Thoracic aorta (tissue), 2 donors: Measurements from ENCODE around the gene SHKBP1. TPM values are rescaled to one million over a fixed set of nuclear protein-coding genes. Genes with fewer than 3 reads are reported as not detected.

Source experiments
- ATAC-seq: fragments of 150-250 bp; one replicate; pipeline ENCODE4 v1.8.0; 2017; ENCODE audit warnings: low read depth; ENCODE audit not compliant: insufficient number of reproducible peaks, low FRiP score
- DNase-seq: peaks from one replicate; pipeline ENCODE4 v3.0.0-alpha.2; 2020; ENCODE audit warnings: low spot score
- H3K27ac ChIP-seq, 2 donors: fragments of 200-600 bp; sonication (generic); 1 replicate in 1 of 2; 2 replicates in 1 of 2; pipeline ENCODE4 v1.5.1; 2016; ENCODE audit warnings: mild to moderate bottlenecking in 2 of 2, moderate library complexity in 2 of 2
- H3K27me3 ChIP-seq: fragments of 200-600 bp; sonication (generic); replicated peaks from 2 replicates; pipeline ENCODE4 v1.6.0; 2016; ENCODE audit warnings: mild to moderate bottlenecking; ENCODE audit not compliant: insufficient read depth
- H3K36me3 ChIP-seq: fragments of 200-600 bp; sonication (generic); one replicate; pipeline ENCODE4 v1.5.1; 2016
- H3K4me1 ChIP-seq, 2 donors: fragments of 200-600 bp; sonication (generic); 1 replicate in 1 of 2; 2 replicates in 1 of 2; pipeline versions ENCODE4 v1.5.1 to v1.6.0; 2016; ENCODE audit warnings: low read depth in 2 of 2, mild to moderate bottlenecking in 1 of 2; ENCODE audit not compliant: control insufficient read depth in 1 of 2
- H3K4me3 ChIP-seq: fragments of 200-600 bp; sonication (generic); 2 replicates; pipeline ENCODE4 v1.5.1; 2016; ENCODE audit warnings: mild to moderate bottlenecking
- H3K9me3 ChIP-seq: fragments of 200-600 bp; sonication (generic); 2 replicates; pipeline ENCODE4 v1.5.1; 2016
- total RNA-seq, 2 donors: library from RNA; depleted of rRNA; stranded (reverse); fragments of >200 nt; gene quantifications; one replicate each; pipeline versions ENCODE4 v1.1.0 to v1.2.3, GENCODE V29; 2016
- TF ChIP-seq, protein P1 (sequence below): fragments of 200-600 bp; sonication (generic); IDR thresholded peaks from one replicate; pipeline ENCODE4 v1.5.1; 2019; ENCODE audit warnings: antibody characterized with exemption

The SHKBP1 gene
- total RNA-seq, 2 donors from 2014 or later: 36.0 to 78.4 TPM

DNA sequence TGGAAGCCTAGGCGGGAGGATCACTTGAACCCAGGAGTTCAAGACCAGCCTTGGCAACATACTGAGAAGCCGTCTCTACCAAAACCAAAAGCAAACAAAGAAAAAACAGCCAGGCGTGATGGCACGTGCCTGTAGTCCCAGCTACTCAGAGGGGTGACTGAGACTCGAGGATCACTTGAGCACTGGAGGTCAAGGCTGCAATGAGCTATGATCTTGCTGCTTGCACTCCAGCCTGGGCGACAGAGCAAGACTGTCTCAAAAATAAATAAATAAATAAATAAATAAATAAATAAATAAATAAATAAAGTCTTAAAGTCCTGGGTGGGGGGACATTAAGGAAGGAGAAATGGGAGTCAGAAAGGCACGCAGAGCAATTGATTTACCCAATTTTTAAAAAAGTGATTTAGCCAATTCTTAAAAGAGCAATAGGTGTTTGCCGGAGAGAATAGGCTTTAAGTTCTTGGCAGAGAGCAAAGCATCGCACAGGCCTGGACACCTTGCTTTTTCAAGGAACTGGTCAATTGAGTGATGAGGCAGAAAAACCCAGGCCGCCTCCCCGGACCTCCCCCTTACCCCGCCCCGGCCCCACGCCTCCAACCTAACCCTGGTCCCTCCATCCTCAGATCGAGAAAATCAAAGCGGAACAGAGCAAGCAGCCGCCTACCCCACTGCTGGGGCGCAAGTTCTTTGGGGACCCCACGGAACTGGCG, 9.5 kb upstream of the SHKBP1 start:
- DNase-seq: no peak
- TF ChIP-seq, protein P1, sequence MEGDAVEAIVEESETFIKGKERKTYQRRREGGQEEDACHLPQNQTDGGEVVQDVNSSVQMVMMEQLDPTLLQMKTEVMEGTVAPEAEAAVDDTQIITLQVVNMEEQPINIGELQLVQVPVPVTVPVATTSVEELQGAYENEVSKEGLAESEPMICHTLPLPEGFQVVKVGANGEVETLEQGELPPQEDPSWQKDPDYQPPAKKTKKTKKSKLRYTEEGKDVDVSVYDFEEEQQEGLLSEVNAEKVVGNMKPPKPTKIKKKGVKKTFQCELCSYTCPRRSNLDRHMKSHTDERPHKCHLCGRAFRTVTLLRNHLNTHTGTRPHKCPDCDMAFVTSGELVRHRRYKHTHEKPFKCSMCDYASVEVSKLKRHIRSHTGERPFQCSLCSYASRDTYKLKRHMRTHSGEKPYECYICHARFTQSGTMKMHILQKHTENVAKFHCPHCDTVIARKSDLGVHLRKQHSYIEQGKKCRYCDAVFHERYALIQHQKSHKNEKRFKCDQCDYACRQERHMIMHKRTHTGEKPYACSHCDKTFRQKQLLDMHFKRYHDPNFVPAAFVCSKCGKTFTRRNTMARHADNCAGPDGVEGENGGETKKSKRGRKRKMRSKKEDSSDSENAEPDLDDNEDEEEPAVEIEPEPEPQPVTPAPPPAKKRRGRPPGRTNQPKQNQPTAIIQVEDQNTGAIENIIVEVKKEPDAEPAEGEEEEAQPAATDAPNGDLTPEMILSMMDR: no peak
- ATAC-seq: no peak
- H3K27me3 ChIP-seq: peaks cover 6% of the 10 kb centered on the region
- H3K9me3 ChIP-seq: no peaks in the 10 kb centered on the region
- H3K4me3 ChIP-seq: peak overlapping the region; percentile 69
- no peaks in the 10 kb centered on the region for H3K36me3 ChIP-seq
- no peak overlapping the region for H3K27ac ChIP-seq
- peaks cover 7 to 17% of the 10 kb centered on the region in 2 donors for H3K4me1 ChIP-seq

DNA sequence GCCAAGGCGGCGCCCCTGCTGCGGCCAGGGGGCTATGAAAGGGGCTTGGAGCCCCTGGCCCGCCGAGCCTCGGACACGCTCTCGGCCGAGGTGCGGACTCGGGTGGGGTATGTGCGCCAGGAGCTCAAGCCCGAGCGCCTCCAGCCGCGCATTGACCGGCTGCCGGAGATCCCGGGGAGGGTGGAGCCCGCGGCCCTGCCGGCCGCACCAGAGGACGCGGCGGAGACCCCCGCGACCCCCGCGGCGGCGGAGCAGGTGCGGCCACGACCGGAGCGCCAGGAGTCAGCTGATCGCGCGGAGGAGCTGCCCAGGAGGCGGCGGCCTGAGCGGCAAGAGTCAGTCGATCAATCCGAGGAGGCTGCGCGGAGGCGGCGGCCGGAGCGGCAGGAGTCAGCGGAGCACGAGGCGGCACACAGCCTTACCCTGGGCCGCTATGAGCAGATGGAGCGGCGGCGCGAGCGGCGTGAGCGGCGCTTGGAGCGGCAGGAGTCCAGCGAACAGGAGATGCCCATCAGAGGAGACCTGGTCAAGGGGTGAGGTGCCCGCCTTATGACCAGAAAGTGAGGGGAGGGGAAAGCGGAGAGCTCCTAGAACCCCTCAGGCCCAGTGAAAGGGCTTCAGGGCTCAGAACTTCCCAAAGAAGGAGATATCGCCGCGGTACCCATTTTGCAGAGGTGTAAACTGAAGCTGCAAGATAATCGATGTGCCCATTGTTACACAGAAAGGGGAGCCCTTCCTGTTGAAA, 8.8 kb upstream of the SHKBP1 start:
- no peak for ATAC-seq
- peak overlapping the region; percentile 69 for H3K4me3 ChIP-seq
- peaks cover 7 to 17% of the 10 kb centered on the region in 2 donors for H3K4me1 ChIP-seq
- H3K27me3 ChIP-seq: peaks cover 6% of the 10 kb centered on the region
- TF ChIP-seq, protein P1: no peak
- H3K36me3 ChIP-seq: no peaks in the 10 kb centered on the region
- no peak for DNase-seq
- no peaks in the 10 kb centered on the region for H3K9me3 ChIP-seq
- H3K27ac ChIP-seq: no peak overlapping the region

DNA sequence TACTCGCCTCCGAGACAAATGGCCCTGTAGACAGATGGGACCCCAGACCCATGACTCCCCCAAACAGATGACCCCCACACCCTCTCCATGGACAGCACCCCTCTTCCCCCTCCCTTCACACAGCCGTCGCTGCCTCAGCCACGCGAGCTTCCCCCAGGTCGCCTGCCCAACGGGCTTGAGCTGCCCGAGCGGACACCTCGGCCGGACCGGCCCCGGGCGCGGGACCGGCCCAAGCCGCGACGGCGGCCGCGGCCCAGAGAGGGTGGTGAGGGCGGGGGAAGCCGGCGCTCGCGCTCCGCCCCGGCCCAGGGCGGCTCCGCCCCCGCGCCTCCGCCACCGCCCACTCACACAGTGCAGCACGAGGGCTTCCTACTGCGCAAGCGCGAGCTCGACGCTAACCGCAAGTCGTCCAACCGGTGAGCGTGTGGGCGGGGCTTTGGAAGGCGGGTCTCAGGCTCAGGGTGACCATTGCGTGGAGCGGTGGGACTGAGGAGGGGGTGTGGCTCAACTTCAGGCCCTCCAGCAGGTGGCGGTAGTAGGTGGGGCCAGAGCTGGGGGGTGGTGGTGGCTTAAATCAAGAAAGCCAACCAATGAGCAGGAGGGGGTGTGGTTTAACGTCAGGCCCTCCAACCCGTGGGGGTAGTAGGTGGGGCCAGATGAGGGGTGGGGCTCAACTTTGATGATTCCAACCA, 6.2 kb upstream of the SHKBP1 start:
- TF ChIP-seq, protein P1: peak; percentile 23
- Histone ChIP-seq H3K4me1 (peaks cover 7 to 17% of the 10 kb centered on the region in 2 donors), H3K9me3 (no peaks in the 10 kb centered on the region), H3K27ac (peak overlapping the region in 1 of 2 donors; percentile 50), H3K27me3 (peaks cover 6% of the 10 kb centered on the region), H3K36me3 (no peaks in the 10 kb centered on the region), H3K4me3 (peak overlapping the region; percentile 69)
- ATAC-seq: peak; percentile 83
- DNase-seq: peak; percentile 97

DNA sequence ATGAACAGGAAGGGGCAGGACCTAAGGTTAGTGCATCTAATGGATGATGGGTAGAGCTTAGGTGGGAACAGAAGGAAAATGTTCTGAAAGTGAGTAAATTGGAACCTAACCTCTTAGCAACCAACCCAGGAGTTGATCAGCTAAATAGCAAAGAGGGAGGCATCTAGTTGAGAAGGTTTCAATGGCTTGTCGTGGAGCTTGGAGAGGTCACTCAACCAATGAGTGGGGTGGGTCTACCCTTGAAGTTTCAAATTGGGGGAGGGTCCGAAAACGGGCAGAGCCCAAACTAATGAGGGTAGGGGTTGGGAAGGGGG, 5.7 kb upstream of the SHKBP1 start:
- H3K27ac ChIP-seq: peak overlapping the region; percentile 50 to 56
- H3K4me1 ChIP-seq: peaks cover 8 to 19% of the 10 kb centered on the region in 2 donors
- peak overlapping the region; percentile 46 for H3K4me3 ChIP-seq
- ATAC-seq (no peak), DNase-seq (no peak)
- H3K36me3 ChIP-seq: no peaks in the 10 kb centered on the region
- H3K9me3 ChIP-seq: no peaks in the 10 kb centered on the region
- H3K27me3 ChIP-seq: peaks cover 6% of the 10 kb centered on the region
- TF ChIP-seq, protein P1: no peak
